GM12878 (cell line): Measurements from ENCODE around the gene DESI1. TPM values are rescaled to one million over a fixed set of nuclear protein-coding genes. Genes with fewer than 3 reads are reported as not detected.

ENCODE experiments used
- ATAC-seq: fragments of 200-7000 bp; cut with Tn5 transposase; 3 replicates; pipeline ENCODE4 v1.9.1; 2020; ENCODE audit warnings: mild to moderate bottlenecking, moderate library complexity
- BruUV-seq: library from RNA; stranded (reverse); fragments of 400-500 nt; replicated peaks from 2 replicates; lab custom pipeline; 2021; lab: Mats Ljungman, UMichigan
- CTCF ChIA-PET: fragments of 300-600 bp; sonication (Branson Sonifier 250); formaldehyde crosslinking; extraction: SDS; loops from one replicate; lab custom pipeline; 2021; ENCODE audit warnings: inconsistent platforms; lab: Yijun Ruan, JAX
- POLR2A ChIA-PET: fragments of 350-600 bp; formaldehyde crosslinking; extraction: SDS; loops from one replicate; lab custom pipeline; 2021; ENCODE audit warnings: inconsistent platforms; lab: Charles Lee
- RAD21 ChIA-PET: fragments of 300-600 bp; sonication (Branson Sonifier 250); formaldehyde crosslinking; loops from one replicate; lab custom pipeline; 2023; ENCODE audit warnings: antibody characterized with exemption; ENCODE audit not compliant: unreplicated experiment; lab: Charles Lee
- SMC1A ChIA-PET: fragments of 300-600 bp; sonication (Branson Sonifier 250); formaldehyde crosslinking; loops from one replicate; lab custom pipeline; 2023; ENCODE audit not compliant: unreplicated experiment, uncharacterized antibody; lab: Charles Lee
- DNase-seq: peaks from one replicate; pipeline ENCODE4 v3.0.0-alpha.2; 2011; ENCODE audit warnings: low read depth, low spot score
- FAIRE-seq: peaks from 3 replicates; lab custom pipeline; 2011; peaks lifted over from hg19 to GRCh38; lab: Jason Lieb, UNC
- H2AFZ ChIP-seq: 2 replicates; pipeline ENCODE4 v1.6.0; 2011; ENCODE audit warnings: low read depth, low read length, control low read depth; ENCODE audit not compliant: control insufficient read depth
- H3K27ac ChIP-seq: 2 replicates; pipeline ENCODE4 v1.5.1; 2011; ENCODE audit warnings: control low read depth; ENCODE audit not compliant: control insufficient read depth, insufficient read depth
- H3K27me3 ChIP-seq, 2 experiments: replicated peaks in 1 of 2; 2 replicates each; pipeline versions ENCODE4 v1.6.0 to v1.6.1; 2011; ENCODE audit warnings: low read length in 1 of 2; ENCODE audit not compliant: control insufficient read depth in 2 of 2, insufficient read depth in 2 of 2
- H3K36me3 ChIP-seq, 2 experiments: 2 replicates each; pipeline ENCODE4 v1.5.1; 2011; ENCODE audit warnings: low read length in 1 of 2; ENCODE audit not compliant: control insufficient read depth in 2 of 2, insufficient read depth in 2 of 2
- H3K4me1 ChIP-seq: 2 replicates; pipeline ENCODE4 v1.6.1; 2011; ENCODE audit warnings: mild to moderate bottlenecking, low read length, moderate library complexity, mixed read lengths; ENCODE audit not compliant: control insufficient read depth, insufficient read depth
- H3K4me2 ChIP-seq: 2 replicates; pipeline ENCODE4 v1.6.0; 2011; ENCODE audit warnings: control low read depth; ENCODE audit not compliant: control insufficient read depth, insufficient read depth
- H3K4me3 ChIP-seq: fragments of 200-600 bp; sonication (generic); 2 replicates; pipeline ENCODE4 v1.5.1; 2016
- H3K79me2 ChIP-seq: 2 replicates; pipeline ENCODE4 v1.6.0; 2011; ENCODE audit warnings: low read length; ENCODE audit not compliant: control insufficient read depth, insufficient read depth
- H3K9ac ChIP-seq: 2 replicates; pipeline ENCODE4 v1.8.0; 2011; ENCODE audit warnings: low read length, control low read depth, mixed read lengths; ENCODE audit not compliant: control insufficient read depth, insufficient read depth
- H3K9me3 ChIP-seq: replicated peaks from 3 replicates; pipeline ENCODE4 v1.5.1; 2011; ENCODE audit warnings: mild to moderate bottlenecking, low read length; ENCODE audit not compliant: control insufficient read depth, insufficient read depth
- H4K20me1 ChIP-seq: 2 replicates; pipeline ENCODE4 v1.6.0; 2011; ENCODE audit not compliant: control insufficient read depth, insufficient read depth
- CHD1 ChIP-seq: IDR thresholded peaks from 2 replicates; pipeline ENCODE4 v1.6.1; 2012; ENCODE audit warnings: low read depth, low read length, improper control_type of control experiment
- HCFC1 ChIP-seq: fragments of 150-350 bp; IDR thresholded peaks from 2 replicates; pipeline ENCODE4 v1.6.1; 2014; ENCODE audit warnings: low read length
- RCOR1 ChIP-seq: conservative IDR thresholded peaks from 2 replicates; pipeline ENCODE4 v1.6.1; 2012; ENCODE audit warnings: low read depth, low read length, improper control_type of control experiment
- SIN3A ChIP-seq: IDR thresholded peaks from 2 replicates; pipeline ENCODE4 v1.6.1; 2012; ENCODE audit warnings: low read depth, low read length, improper control_type of control experiment
- SMAD5 ChIP-seq: IDR thresholded peaks from 2 replicates; pipeline ENCODE4 v1.6.1; 2016; ENCODE audit warnings: antibody characterized with exemption, low read depth
- TCF12 ChIP-seq: IDR thresholded peaks from 2 replicates; pipeline ENCODE4 v1.6.1; 2011; ENCODE audit warnings: low read depth, mild to moderate bottlenecking, low read length
- TCF7 ChIP-seq: IDR thresholded peaks from 2 replicates; pipeline ENCODE4 v1.6.1; 2014; ENCODE audit warnings: antibody characterized with exemption, borderline replicate concordance
- ZNF384 ChIP-seq: IDR thresholded peaks from 2 replicates; pipeline ENCODE4 v1.6.1; 2012; ENCODE audit warnings: low read depth, mild to moderate bottlenecking, low read length, improper control_type of control experiment, borderline replicate concordance
- WGBS: methylation state at CpG from one replicate; pipeline ENCODE4 v1.1.6; 2016; ENCODE audit warnings: low lambda C conversion rate; ENCODE audit not compliant: insufficient replicate concordance, insufficient coverage; ENCODE audit errors: missing lambda C conversion rate; 5-methylcytosine and 5-hydroxymethylcytosine counted together
- in situ Hi-C: fragments of 300-500 bp; cut with MboI; formaldehyde crosslinking; loops from 9 replicates; pipeline ENCODE4 v1.14.3; 2018; ENCODE audit warnings: mixed read lengths
- intact Hi-C: fragments of 100-400 bp; cut with micrococcal nuclease; formaldehyde crosslinking; loops from one replicate; pipeline ENCODE4 v1.14.2; 2022; ENCODE audit not compliant: unreplicated experiment
- polyA plus RNA-seq, 11 experiments: library from polyadenylated mRNA; depleted of rRNA in 4 of 11; unstranded in 6 of 11; stranded (reverse) in 5 of 11; fragments of >200 nt; fragmentation: Nextera tagmentation in 4 of 11; fragmentation: Illumina TruSeq in 1 of 11; extraction: Ambion mirVana in 4 of 11; extraction: Trizol in 1 of 11; gene quantifications; 1 replicate in 1 of 11; 2 replicates in 10 of 11; pipeline versions ENCODE4 v1.2.1 to v1.2.3, GENCODE V29; 2011 to 2016; ENCODE audit warnings: inconsistent platforms in 2 of 11, missing spikeins in 2 of 11, low read depth in 1 of 11
- total RNA-seq, 4 experiments: library from RNA; depleted of rRNA in 3 of 4; stranded (reverse); fragments of >200 nt in 3 of 4; fragmentation: Illumina TruSeq in 1 of 4; extraction: Trizol in 1 of 4; gene quantifications; 2 replicates each; pipeline versions ENCODE4 v1.2.1 to v1.2.3, GENCODE V29; 2013 to 2021
- TF ChIP-seq, protein P1 (sequence below): fragments of 450-650 bp; conservative IDR thresholded peaks from 2 replicates; pipeline ENCODE4 v1.6.1; 2017; ENCODE audit warnings: mild to moderate bottlenecking, moderate library complexity
- TF ChIP-seq, protein P2 (sequence below): IDR thresholded peaks from 2 replicates; pipeline ENCODE4 v1.6.1; 2012; ENCODE audit warnings: low read depth, low read length, improper control_type of control experiment
- TF ChIP-seq, protein P3 (sequence below): fragments of 450-650 bp; formaldehyde crosslinking; IDR thresholded peaks from 2 replicates; pipeline ENCODE4 v1.4.0; 2020; ENCODE audit warnings: mild to moderate bottlenecking, moderate library complexity

DESI1 gene
- total and polyA plus RNA-seq, 10 of the 15 experiments (the other 5 are each of a cell fraction or from before 2014, with no cell fraction given): 8.0 to 76.8 (median 40.6) TPM

DNA sequence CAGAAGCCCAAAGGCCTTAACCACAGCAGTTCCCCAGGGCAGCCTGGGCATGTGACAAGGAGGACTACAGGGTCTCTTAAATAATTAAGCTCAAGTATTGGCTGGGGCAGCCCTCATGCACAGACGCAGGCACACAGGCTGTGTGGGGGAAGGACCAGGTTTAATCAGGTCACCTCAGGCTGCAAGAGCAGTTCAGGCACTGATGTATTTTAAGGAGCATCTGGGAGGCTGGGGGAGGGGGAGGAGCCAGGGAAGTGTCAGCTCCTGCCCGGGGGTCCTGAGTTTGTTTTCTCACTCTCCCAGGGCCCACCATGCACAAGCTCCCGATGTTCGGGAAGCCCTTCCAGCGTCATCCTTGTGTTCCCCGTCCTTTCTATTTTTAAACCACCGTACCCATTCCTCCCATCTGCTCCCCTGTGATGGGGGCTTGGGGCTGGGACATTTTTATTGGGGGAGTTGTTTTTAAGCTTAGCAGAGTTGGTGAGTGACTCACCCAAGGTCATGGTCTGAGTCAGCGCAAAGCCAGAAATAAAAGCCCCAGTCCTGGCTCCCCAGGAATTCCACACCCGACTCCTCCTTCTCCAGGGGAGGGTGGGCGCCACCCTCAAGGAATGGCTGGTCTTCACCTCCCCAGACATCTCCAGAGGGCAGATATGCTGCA lies 57.7 kb downstream of the DESI1 start (continued):
- TF ChIP-seq SIN3A (no peak), HCFC1 (no peak), SMAD5 (no peak), TCF7 (no peak)
- TF ChIP-seq, all 136 proteins: peak for 0

DNA sequence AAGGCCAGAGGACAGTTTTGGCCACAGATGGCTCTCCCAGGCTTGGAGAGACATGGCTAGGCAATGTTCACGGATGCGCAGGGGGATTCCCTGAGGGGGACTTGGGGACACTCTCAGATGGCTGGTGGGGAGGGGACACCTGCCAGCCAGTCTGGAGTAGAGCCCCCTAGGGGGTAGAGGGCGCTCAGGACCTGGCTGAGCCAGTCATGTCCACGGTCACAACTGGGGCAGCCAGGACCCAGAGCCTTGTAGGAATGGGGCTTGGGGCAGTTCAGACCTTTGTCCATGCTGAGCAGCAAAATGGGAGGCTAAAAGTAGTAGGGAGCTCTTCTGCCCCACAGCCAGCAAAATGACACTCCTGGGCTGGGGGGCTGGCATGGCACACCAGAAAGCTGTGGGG lies 58.4 kb downstream of the DESI1 start:
- SMC1A ChIA-PET: no interaction called here
- Histone ChIP-seq H3K27me3 (peaks cover 0 to 5% of the 10 kb centered on the region in 2 experiments; a peak in 3 of 4 replicates), H3K9ac (no peak overlapping the region), H4K20me1 (no peaks in the 10 kb centered on the region), H3K4me3 (no peak overlapping the region)
- BruUV-seq: no TSS peak
- no peak for TF ChIP-seq RCOR1
- no peak for TF ChIP-seq TCF12
- no peak for TF ChIP-seq ZNF384
- TF ChIP-seq, protein P1, sequence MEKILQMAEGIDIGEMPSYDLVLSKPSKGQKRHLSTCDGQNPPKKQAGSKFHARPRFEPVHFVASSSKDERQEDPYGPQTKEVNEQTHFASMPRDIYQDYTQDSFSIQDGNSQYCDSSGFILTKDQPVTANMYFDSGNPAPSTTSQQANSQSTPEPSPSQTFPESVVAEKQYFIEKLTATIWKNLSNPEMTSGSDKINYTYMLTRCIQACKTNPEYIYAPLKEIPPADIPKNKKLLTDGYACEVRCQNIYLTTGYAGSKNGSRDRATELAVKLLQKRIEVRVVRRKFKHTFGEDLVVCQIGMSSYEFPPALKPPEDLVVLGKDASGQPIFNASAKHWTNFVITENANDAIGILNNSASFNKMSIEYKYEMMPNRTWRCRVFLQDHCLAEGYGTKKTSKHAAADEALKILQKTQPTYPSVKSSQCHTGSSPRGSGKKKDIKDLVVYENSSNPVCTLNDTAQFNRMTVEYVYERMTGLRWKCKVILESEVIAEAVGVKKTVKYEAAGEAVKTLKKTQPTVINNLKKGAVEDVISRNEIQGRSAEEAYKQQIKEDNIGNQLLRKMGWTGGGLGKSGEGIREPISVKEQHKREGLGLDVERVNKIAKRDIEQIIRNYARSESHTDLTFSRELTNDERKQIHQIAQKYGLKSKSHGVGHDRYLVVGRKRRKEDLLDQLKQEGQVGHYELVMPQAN: no peak
- TF ChIP-seq, protein P2, sequence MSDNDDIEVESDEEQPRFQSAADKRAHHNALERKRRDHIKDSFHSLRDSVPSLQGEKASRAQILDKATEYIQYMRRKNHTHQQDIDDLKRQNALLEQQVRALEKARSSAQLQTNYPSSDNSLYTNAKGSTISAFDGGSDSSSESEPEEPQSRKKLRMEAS: no peak
- TF ChIP-seq CHD1: no peak
- TF ChIP-seq, protein P3, sequence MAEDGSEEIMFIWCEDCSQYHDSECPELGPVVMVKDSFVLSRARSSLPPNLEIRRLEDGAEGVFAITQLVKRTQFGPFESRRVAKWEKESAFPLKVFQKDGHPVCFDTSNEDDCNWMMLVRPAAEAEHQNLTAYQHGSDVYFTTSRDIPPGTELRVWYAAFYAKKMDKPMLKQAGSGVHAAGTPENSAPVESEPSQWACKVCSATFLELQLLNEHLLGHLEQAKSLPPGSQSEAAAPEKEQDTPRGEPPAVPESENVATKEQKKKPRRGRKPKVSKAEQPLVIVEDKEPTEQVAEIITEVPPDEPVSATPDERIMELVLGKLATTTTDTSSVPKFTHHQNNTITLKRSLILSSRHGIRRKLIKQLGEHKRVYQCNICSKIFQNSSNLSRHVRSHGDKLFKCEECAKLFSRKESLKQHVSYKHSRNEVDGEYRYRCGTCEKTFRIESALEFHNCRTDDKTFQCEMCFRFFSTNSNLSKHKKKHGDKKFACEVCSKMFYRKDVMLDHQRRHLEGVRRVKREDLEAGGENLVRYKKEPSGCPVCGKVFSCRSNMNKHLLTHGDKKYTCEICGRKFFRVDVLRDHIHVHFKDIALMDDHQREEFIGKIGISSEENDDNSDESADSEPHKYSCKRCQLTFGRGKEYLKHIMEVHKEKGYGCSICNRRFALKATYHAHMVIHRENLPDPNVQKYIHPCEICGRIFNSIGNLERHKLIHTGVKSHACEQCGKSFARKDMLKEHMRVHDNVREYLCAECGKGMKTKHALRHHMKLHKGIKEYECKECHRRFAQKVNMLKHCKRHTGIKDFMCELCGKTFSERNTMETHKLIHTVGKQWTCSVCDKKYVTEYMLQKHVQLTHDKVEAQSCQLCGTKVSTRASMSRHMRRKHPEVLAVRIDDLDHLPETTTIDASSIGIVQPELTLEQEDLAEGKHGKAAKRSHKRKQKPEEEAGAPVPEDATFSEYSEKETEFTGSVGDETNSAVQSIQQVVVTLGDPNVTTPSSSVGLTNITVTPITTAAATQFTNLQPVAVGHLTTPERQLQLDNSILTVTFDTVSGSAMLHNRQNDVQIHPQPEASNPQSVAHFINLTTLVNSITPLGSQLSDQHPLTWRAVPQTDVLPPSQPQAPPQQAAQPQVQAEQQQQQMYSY (CRISPR knock-in tag): no peak
- TF ChIP-seq, all 136 proteins: peak for 0
- H3K4me2 ChIP-seq: no peak overlapping the region
- RAD21 ChIA-PET: no interaction called here
- no peaks in the 10 kb centered on the region for H3K36me3 ChIP-seq
- no peak for DNase-seq
- H3K79me2 ChIP-seq: no peaks in the 10 kb centered on the region
- CTCF ChIA-PET: interaction anchor here (0.7 kb wide), 1 partner anchor 1412 kb away, joined by 3 read pairs; no protein-coding TSS in a partner anchor
- 37% methylated on average over 4 of the region's 4 CpGs for WGBS
- no peak overlapping the region for H2AFZ ChIP-seq
- no peak for FAIRE-seq
- ATAC-seq: no peak
- H3K9me3 ChIP-seq: no peaks in the 10 kb centered on the region
- in situ Hi-C loops (no loop called here), intact Hi-C loops (no loop called here)
- no peaks in the 10 kb centered on the region for H3K4me1 ChIP-seq
- no peak overlapping the region for H3K27ac ChIP-seq
- POLR2A ChIA-PET: no interaction called here
